GM12878 (cell line): ENCODE measurements around the gene C9orf153. TPM values are rescaled to one million over a fixed set of nuclear protein-coding genes. Genes with fewer than 3 reads are reported as not detected.

Experiments used
- ATAC-seq: fragments of 200-7000 bp; cut with Tn5 transposase; 3 replicates; pipeline ENCODE4 v1.9.1; 2020; ENCODE audit warnings: mild to moderate bottlenecking, moderate library complexity
- BruUV-seq: library from RNA; stranded (reverse); fragments of 400-500 nt; replicated peaks from 2 replicates; lab custom pipeline; 2021; lab: Mats Ljungman, UMichigan
- CTCF ChIA-PET: fragments of 300-600 bp; sonication (Branson Sonifier 250); formaldehyde crosslinking; extraction: SDS; loops from one replicate; lab custom pipeline; 2021; ENCODE audit warnings: inconsistent platforms; lab: Yijun Ruan, JAX
- POLR2A ChIA-PET: fragments of 350-600 bp; formaldehyde crosslinking; extraction: SDS; loops from one replicate; lab custom pipeline; 2021; ENCODE audit warnings: inconsistent platforms; lab: Charles Lee
- RAD21 ChIA-PET: fragments of 300-600 bp; sonication (Branson Sonifier 250); formaldehyde crosslinking; loops from one replicate; lab custom pipeline; 2023; ENCODE audit warnings: antibody characterized with exemption; ENCODE audit not compliant: unreplicated experiment; lab: Charles Lee
- SMC1A ChIA-PET: fragments of 300-600 bp; sonication (Branson Sonifier 250); formaldehyde crosslinking; loops from one replicate; lab custom pipeline; 2023; ENCODE audit not compliant: unreplicated experiment, uncharacterized antibody; lab: Charles Lee
- DNase-seq: peaks from one replicate; pipeline ENCODE4 v3.0.0-alpha.2; 2011; ENCODE audit warnings: low read depth, low spot score
- FAIRE-seq: peaks from 3 replicates; lab custom pipeline; 2011; peaks lifted over from hg19 to GRCh38; lab: Jason Lieb, UNC
- H2AFZ ChIP-seq: 2 replicates; pipeline ENCODE4 v1.6.0; 2011; ENCODE audit warnings: low read depth, low read length, control low read depth; ENCODE audit not compliant: control insufficient read depth
- H3K27ac ChIP-seq: 2 replicates; pipeline ENCODE4 v1.5.1; 2011; ENCODE audit warnings: control low read depth; ENCODE audit not compliant: control insufficient read depth, insufficient read depth
- H3K27me3 ChIP-seq, 2 experiments: replicated peaks in 1 of 2; 2 replicates each; pipeline versions ENCODE4 v1.6.0 to v1.6.1; 2011; ENCODE audit warnings: low read length in 1 of 2; ENCODE audit not compliant: control insufficient read depth in 2 of 2, insufficient read depth in 2 of 2
- H3K36me3 ChIP-seq, 2 experiments: 2 replicates each; pipeline ENCODE4 v1.5.1; 2011; ENCODE audit warnings: low read length in 1 of 2; ENCODE audit not compliant: control insufficient read depth in 2 of 2, insufficient read depth in 2 of 2
- H3K4me1 ChIP-seq: 2 replicates; pipeline ENCODE4 v1.6.1; 2011; ENCODE audit warnings: mild to moderate bottlenecking, low read length, moderate library complexity, mixed read lengths; ENCODE audit not compliant: control insufficient read depth, insufficient read depth
- H3K4me2 ChIP-seq: 2 replicates; pipeline ENCODE4 v1.6.0; 2011; ENCODE audit warnings: control low read depth; ENCODE audit not compliant: control insufficient read depth, insufficient read depth
- H3K4me3 ChIP-seq: fragments of 200-600 bp; sonication (generic); 2 replicates; pipeline ENCODE4 v1.5.1; 2016
- H3K79me2 ChIP-seq: 2 replicates; pipeline ENCODE4 v1.6.0; 2011; ENCODE audit warnings: low read length; ENCODE audit not compliant: control insufficient read depth, insufficient read depth
- H3K9ac ChIP-seq: 2 replicates; pipeline ENCODE4 v1.8.0; 2011; ENCODE audit warnings: low read length, control low read depth, mixed read lengths; ENCODE audit not compliant: control insufficient read depth, insufficient read depth
- H3K9me3 ChIP-seq: replicated peaks from 3 replicates; pipeline ENCODE4 v1.5.1; 2011; ENCODE audit warnings: mild to moderate bottlenecking, low read length; ENCODE audit not compliant: control insufficient read depth, insufficient read depth
- H4K20me1 ChIP-seq: 2 replicates; pipeline ENCODE4 v1.6.0; 2011; ENCODE audit not compliant: control insufficient read depth, insufficient read depth
- BHLHE40 ChIP-seq, 2 experiments: fragments of 450-650 bp in 1 of 2; IDR thresholded peaks; 2 replicates each; pipeline ENCODE4 v1.6.1; 2011 to 2017; ENCODE audit warnings: low read depth in 2 of 2, borderline replicate concordance in 1 of 2, improper control_type of control experiment in 1 of 2, low read length in 1 of 2, mild to moderate bottlenecking in 1 of 2
- FOS ChIP-seq: IDR thresholded peaks from 3 replicates; pipeline ENCODE4 v1.6.1; 2011; ENCODE audit warnings: borderline replicate concordance; ENCODE audit not compliant: insufficient read length; ENCODE audit errors: extremely low read depth
- GATAD2B ChIP-seq: fragments of 450-650 bp; conservative IDR thresholded peaks from 2 replicates; pipeline ENCODE4 v1.6.1; 2017; ENCODE audit warnings: low read depth, mild to moderate bottlenecking, moderate library complexity
- HCFC1 ChIP-seq: fragments of 150-350 bp; IDR thresholded peaks from 2 replicates; pipeline ENCODE4 v1.6.1; 2014; ENCODE audit warnings: low read length
- HDAC2 ChIP-seq: fragments of 200-600 bp; sonication (generic); IDR thresholded peaks from 2 replicates; pipeline ENCODE4 v1.6.1; 2017
- IRF4 ChIP-seq: IDR thresholded peaks from 2 replicates; pipeline ENCODE4 v1.6.1; 2011; ENCODE audit warnings: low read depth, low read length
- JUND ChIP-seq: IDR thresholded peaks from 2 replicates; pipeline ENCODE4 v1.6.1; 2012; ENCODE audit warnings: low read depth, mild to moderate bottlenecking, low read length, improper control_type of control experiment, moderate library complexity
- KDM1A ChIP-seq: fragments of 200-600 bp; sonication (generic); IDR thresholded peaks from 2 replicates; pipeline ENCODE4 v1.6.1; 2016; ENCODE audit warnings: borderline replicate concordance
- MEF2A ChIP-seq: IDR thresholded peaks from 2 replicates; pipeline ENCODE4 v1.6.1; 2011; ENCODE audit warnings: low read depth, mild to moderate bottlenecking, low read length, moderate library complexity; ENCODE audit not compliant: insufficient read depth
- MYB ChIP-seq: fragments of 150-350 bp; IDR thresholded peaks from 2 replicates; pipeline ENCODE4 v1.6.1; 2014; ENCODE audit warnings: mild to moderate bottlenecking, low read depth, low read length, borderline replicate concordance
- NRF1 ChIP-seq: conservative IDR thresholded peaks from 2 replicates; pipeline ENCODE4 v1.6.1; 2011; ENCODE audit warnings: mild to moderate bottlenecking, low read depth, low read length, improper control_type of control experiment
- PAX8 ChIP-seq: fragments of 450-650 bp; IDR thresholded peaks from 2 replicates; pipeline ENCODE4 v1.6.1; 2017; ENCODE audit warnings: mild to moderate bottlenecking, moderate library complexity
- RFX5 ChIP-seq: IDR thresholded peaks from 2 replicates; pipeline ENCODE4 v1.6.1; 2011; ENCODE audit warnings: low read depth, low read length, improper control_type of control experiment
- SMAD1 ChIP-seq: fragments of 450-650 bp; IDR thresholded peaks from 2 replicates; pipeline ENCODE4 v1.6.1; 2018; ENCODE audit warnings: mild to moderate bottlenecking, low read depth; ENCODE audit not compliant: partially characterized antibody
- TCF3 ChIP-seq: IDR thresholded peaks from 2 replicates; pipeline ENCODE4 v1.6.1; 2012; ENCODE audit warnings: low read depth, mild to moderate bottlenecking, low read length, borderline replicate concordance; ENCODE audit not compliant: insufficient read depth
- YY1 ChIP-seq: IDR thresholded peaks from 2 replicates; pipeline ENCODE4 v1.6.1; 2011; ENCODE audit warnings: low read depth, mild to moderate bottlenecking, low read length
- ZNF622 ChIP-seq: fragments of 450-650 bp; IDR thresholded peaks from 2 replicates; pipeline ENCODE4 v1.6.1; 2017; ENCODE audit warnings: mild to moderate bottlenecking, inconsistent platforms
- WGBS: methylation state at CpG from one replicate; pipeline ENCODE4 v1.1.6; 2016; ENCODE audit warnings: low lambda C conversion rate; ENCODE audit not compliant: insufficient replicate concordance, insufficient coverage; ENCODE audit errors: missing lambda C conversion rate; 5-methylcytosine and 5-hydroxymethylcytosine counted together
- in situ Hi-C: fragments of 300-500 bp; cut with MboI; formaldehyde crosslinking; loops from 9 replicates; pipeline ENCODE4 v1.14.3; 2018; ENCODE audit warnings: mixed read lengths
- intact Hi-C: fragments of 100-400 bp; cut with micrococcal nuclease; formaldehyde crosslinking; loops from one replicate; pipeline ENCODE4 v1.14.2; 2022; ENCODE audit not compliant: unreplicated experiment
- polyA plus RNA-seq, 11 experiments: library from polyadenylated mRNA; depleted of rRNA in 4 of 11; unstranded in 6 of 11; stranded (reverse) in 5 of 11; fragments of >200 nt; fragmentation: Nextera tagmentation in 4 of 11; fragmentation: Illumina TruSeq in 1 of 11; extraction: Ambion mirVana in 4 of 11; extraction: Trizol in 1 of 11; gene quantifications; 1 replicate in 1 of 11; 2 replicates in 10 of 11; pipeline versions ENCODE4 v1.2.1 to v1.2.3, GENCODE V29; 2011 to 2016; ENCODE audit warnings: inconsistent platforms in 2 of 11, missing spikeins in 2 of 11, low read depth in 1 of 11
- total RNA-seq, 4 experiments: library from RNA; depleted of rRNA in 3 of 4; stranded (reverse); fragments of >200 nt in 3 of 4; fragmentation: Illumina TruSeq in 1 of 4; extraction: Trizol in 1 of 4; gene quantifications; 2 replicates each; pipeline versions ENCODE4 v1.2.1 to v1.2.3, GENCODE V29; 2013 to 2021
- TF ChIP-seq, protein P1 (sequence below): fragments of 450-650 bp; formaldehyde crosslinking; IDR thresholded peaks from 2 replicates; pipeline ENCODE4 v1.5.0; 2022; ENCODE audit warnings: mild to moderate bottlenecking, missing genetic modification characterization
- TF ChIP-seq, protein P2 (sequence below): fragments of 150-350 bp; IDR thresholded peaks from 2 replicates; pipeline ENCODE4 v1.6.1; 2014; ENCODE audit warnings: mild to moderate bottlenecking, low read depth, low read length

Gene C9orf153
- total and polyA plus RNA-seq, 10 of the 15 experiments (the other 5 are each of a cell fraction or from before 2014, with no cell fraction given) = 0.03 to 1.2 (median 0.18) TPM; not detected in 1

DNA sequence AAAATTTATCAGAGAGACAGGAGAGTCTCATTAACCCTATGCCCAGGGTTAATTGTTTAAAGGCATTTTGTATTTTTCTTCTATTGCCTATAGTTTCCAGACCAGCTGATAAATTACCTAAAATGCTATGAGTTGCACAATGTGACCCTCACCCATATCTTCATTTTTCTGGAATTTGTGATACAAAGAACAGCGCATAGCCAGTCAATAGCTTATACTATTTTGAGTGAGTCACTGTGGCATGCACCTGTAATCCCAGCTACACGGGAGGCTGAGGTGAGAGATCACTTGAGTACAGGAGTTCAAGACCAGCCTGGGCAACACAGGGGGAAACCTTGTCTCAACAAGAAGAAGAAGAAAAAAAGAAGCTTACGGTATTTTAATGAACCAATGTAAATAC, 2.8 kb downstream of the C9orf153 start:
- ATAC-seq (no peak), DNase-seq (no peak)
- no peaks in the 10 kb centered on the region for H3K79me2 ChIP-seq
- H3K4me1 ChIP-seq = no peaks in the 10 kb centered on the region
- BruUV-seq = no TSS peak
- in situ Hi-C loops = no loop called here
- H3K36me3 ChIP-seq = no peaks in the 10 kb centered on the region; a peak in 1 of 4 replicates
- no peaks in the 10 kb centered on the region for H3K27me3 ChIP-seq
- no peak overlapping the region for H3K9ac ChIP-seq
- POLR2A ChIA-PET = no interaction called here
- no peaks in the 10 kb centered on the region for H3K9me3 ChIP-seq
- TF ChIP-seq IRF4 (no peak), JUND (no peak), GATAD2B (no peak), TCF3 (no peak), HCFC1 (no peak), YY1 (no peak), BHLHE40 (IDR thresholded peaks at IDR 0.05; ENCODE audit: borderline replicate concordance in 1 of 2, low read depth in 2 of 2, low read length in 1 of 2) (no peak), ZNF622 (no peak), RFX5 (no peak), PAX8 (no peak), NRF1 (no peak), MEF2A (no peak), SMAD1 (no peak), FOS (no peak), MYB (no peak), HDAC2 (no peak), KDM1A (no peak)
- TF ChIP-seq, protein P1, sequence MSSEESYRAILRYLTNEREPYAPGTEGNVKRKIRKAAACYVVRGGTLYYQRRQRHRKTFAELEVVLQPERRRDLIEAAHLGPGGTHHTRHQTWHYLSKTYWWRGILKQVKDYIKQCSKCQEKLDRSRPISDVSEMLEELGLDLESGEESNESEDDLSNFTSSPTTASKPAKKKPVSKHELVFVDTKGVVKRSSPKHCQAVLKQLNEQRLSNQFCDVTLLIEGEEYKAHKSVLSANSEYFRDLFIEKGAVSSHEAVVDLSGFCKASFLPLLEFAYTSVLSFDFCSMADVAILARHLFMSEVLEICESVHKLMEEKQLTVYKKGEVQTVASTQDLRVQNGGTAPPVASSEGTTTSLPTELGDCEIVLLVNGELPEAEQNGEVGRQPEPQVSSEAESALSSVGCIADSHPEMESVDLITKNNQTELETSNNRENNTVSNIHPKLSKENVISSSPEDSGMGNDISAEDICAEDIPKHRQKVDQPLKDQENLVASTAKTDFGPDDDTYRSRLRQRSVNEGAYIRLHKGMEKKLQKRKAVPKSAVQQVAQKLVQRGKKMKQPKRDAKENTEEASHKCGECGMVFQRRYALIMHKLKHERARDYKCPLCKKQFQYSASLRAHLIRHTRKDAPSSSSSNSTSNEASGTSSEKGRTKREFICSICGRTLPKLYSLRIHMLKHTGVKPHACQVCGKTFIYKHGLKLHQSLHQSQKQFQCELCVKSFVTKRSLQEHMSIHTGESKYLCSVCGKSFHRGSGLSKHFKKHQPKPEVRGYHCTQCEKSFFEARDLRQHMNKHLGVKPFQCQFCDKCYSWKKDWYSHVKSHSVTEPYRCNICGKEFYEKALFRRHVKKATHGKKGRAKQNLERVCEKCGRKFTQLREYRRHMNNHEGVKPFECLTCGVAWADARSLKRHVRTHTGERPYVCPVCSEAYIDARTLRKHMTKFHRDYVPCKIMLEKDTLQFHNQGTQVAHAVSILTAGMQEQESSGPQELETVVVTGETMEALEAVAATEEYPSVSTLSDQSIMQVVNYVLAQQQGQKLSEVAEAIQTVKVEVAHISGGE = no peak
- TF ChIP-seq, protein P2, sequence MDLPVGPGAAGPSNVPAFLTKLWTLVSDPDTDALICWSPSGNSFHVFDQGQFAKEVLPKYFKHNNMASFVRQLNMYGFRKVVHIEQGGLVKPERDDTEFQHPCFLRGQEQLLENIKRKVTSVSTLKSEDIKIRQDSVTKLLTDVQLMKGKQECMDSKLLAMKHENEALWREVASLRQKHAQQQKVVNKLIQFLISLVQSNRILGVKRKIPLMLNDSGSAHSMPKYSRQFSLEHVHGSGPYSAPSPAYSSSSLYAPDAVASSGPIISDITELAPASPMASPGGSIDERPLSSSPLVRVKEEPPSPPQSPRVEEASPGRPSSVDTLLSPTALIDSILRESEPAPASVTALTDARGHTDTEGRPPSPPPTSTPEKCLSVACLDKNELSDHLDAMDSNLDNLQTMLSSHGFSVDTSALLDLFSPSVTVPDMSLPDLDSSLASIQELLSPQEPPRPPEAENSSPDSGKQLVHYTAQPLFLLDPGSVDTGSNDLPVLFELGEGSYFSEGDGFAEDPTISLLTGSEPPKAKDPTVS = no peak
- TF ChIP-seq, all 136 proteins: peak for 0
- no peak overlapping the region for H3K4me3 ChIP-seq
- H3K4me2 ChIP-seq = no peak overlapping the region
- ChIA-PET RAD21 (interaction anchor here (1.1 to 1.2 kb wide), 2 partner anchors 10 to 55 kb away, joined by 3 to 5 read pairs; no protein-coding TSS in a partner anchor), SMC1A (interaction anchor here (1.7 to 2.0 kb wide), 2 partner anchors 9 to 17 kb away, joined by 4 to 7 read pairs; no protein-coding TSS in a partner anchor), CTCF (interaction anchor here (0.7 to 2.0 kb wide), 6 partner anchors 9 to 54 kb away, joined by 3 to 7 read pairs (median 4); no protein-coding TSS in a partner anchor)
- WGBS = 81% methylated on average over 3 of the region's 3 CpGs
- FAIRE-seq = no peak
- intact Hi-C loops = no loop called here
- no peaks in the 10 kb centered on the region for H4K20me1 ChIP-seq
- H2AFZ ChIP-seq = no peak overlapping the region
- H3K27ac ChIP-seq = no peak overlapping the region
